ENCODE data around the gene ZNF345. TPM values are rescaled to one million over a fixed set of nuclear protein-coding genes. Genes with fewer than 3 reads are reported as not detected.

Gene ZNF345
- total RNA-seq, 1 donor from 2014 or later: 8.2 TPM

DNA sequence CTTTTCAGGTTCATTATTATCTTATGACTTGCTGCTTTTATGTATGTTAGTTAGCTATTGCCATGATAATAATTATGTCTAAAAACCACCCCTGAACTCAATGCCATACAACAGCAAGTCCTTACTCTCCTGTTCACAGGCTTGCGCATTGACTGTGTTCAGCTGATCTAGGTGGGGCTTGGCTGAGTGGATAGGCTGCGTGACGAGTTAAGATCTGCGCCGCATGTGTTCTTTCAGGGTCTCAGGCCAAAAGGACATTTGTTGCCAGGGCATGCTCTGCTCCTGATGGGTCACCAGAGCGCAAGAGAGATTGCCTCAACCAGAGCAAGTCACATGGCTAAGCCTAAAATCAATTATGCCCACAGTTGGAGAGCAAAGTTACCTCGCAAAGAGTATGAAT lies 66.3 kb downstream of the ZNF345 start:
- no peak for DNase-seq (ENCODE audit: low spot score)

DNA sequence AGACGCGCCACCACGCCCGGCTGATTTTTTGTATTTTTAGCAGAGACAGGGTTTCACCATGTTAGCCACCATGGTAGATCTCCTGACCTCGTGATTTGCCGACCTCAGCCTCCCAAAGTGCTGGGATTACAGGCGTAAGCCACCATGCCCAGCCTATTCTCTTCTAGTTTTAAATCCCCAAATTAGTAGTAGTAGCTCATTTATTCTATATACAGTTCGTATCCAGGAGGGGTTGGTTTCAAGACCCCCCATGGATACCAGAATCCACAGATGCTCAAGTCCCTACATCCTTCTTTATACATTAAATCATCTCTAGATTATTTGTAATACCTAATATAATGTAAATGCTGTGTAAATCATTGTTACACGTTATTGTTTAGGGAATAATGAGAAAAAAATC lies 67.4 kb downstream of the ZNF345 start:
- DNase-seq (ENCODE audit: low spot score): no peak

Other genes starting within 250 kb of the ZNF345 start
- 8.4 TPM for gene ZNF382, start 245.6 kb upstream of the ZNF345 start, total RNA-seq
- gene ZNF461, start 184.0 kb upstream of the ZNF345 start, total RNA-seq: 10.2 TPM
- gene ZNF567, start 163.3 kb upstream of the ZNF345 start, total RNA-seq: 6.1 TPM
- gene ZNF850, start 78.1 kb upstream of the ZNF345 start, total RNA-seq: 4.1 TPM
- 8.7 TPM for gene ZNF790, start 12.5 kb upstream of the ZNF345 start, total RNA-seq
- 4.4 TPM for gene ZNF829, start 65.4 kb downstream of the ZNF345 start, total RNA-seq
- 10.3 TPM for gene ZNF568, start 65.5 kb downstream of the ZNF345 start, total RNA-seq
- 13.8 TPM for gene ZNF420, start 227.6 kb downstream of the ZNF345 start, total RNA-seq

Data from mucosa of gallbladder (tissue), 1 donor.